Right lobe of liver (tissue), 6 donors: ENCODE data around the gene SEPTIN11. TPM values are rescaled to one million over a fixed set of nuclear protein-coding genes. Genes with fewer than 3 reads are reported as not detected.
A peak's percentile ranks its signal among the peaks of the same experiment; 100 is the strongest.

Source experiments
- ATAC-seq, 4 donors: fragments of 200-7000 bp; cut with Tn5 transposase; one replicate each; pipeline ENCODE4 v1.9.1; 2020; ENCODE audit warnings: mild to moderate bottlenecking in 4 of 4, moderate library complexity in 4 of 4
- DNase-seq, 3 donors: peaks; one replicate each; pipeline ENCODE4 v3.0.0-alpha.2; 2020
- H3K27ac ChIP-seq, 3 donors: fragments of 200-600 bp; one replicate each; pipeline ENCODE4 v1.8.0; 2022
- H3K27me3 ChIP-seq, 2 donors: fragments of 200-600 bp; one replicate each; pipeline ENCODE4 v1.8.0; 2022
- H3K36me3 ChIP-seq, 4 donors: fragments of 200-600 bp; sonication (generic) in 1 of 4; one replicate each; pipeline versions ENCODE4 v1.5.1 to v1.8.0; 2017 to 2022; ENCODE audit warnings: control low read depth in 1 of 4
- H3K4me1 ChIP-seq, 4 donors: fragments of 200-600 bp; sonication (generic) in 1 of 4; one replicate each; pipeline versions ENCODE4 v1.5.1 to v1.8.0; 2017 to 2022; ENCODE audit warnings: control low read depth in 1 of 4
- H3K4me3 ChIP-seq, 3 donors: fragments of 200-600 bp; one replicate each; pipeline ENCODE4 v1.8.0; 2022
- H3K9me3 ChIP-seq, 4 donors: fragments of 200-600 bp; sonication (generic) in 1 of 4; one replicate each; pipeline versions ENCODE4 v1.5.1 to v1.8.0; 2017 to 2022; ENCODE audit warnings: control low read depth in 1 of 4
- POLR2A ChIP-seq: fragments of 450-650 bp; IDR thresholded peaks from one replicate; pipeline ENCODE4 v1.6.1; 2017; ENCODE audit warnings: antibody characterized with exemption, mild to moderate bottlenecking
- WGBS: methylation state at CpG from one replicate; pipeline ENCODE4 v1.1.6; 2018; ENCODE audit warnings: low coverage, low lambda C conversion rate; ENCODE audit not compliant: insufficient coverage; ENCODE audit errors: missing lambda C conversion rate; 5-methylcytosine and 5-hydroxymethylcytosine counted together
- intact Hi-C, 2 donors: fragments of 100-400 bp; cut with DNase I; formaldehyde crosslinking; loops; one replicate each; pipeline versions ENCODE4 v1.11.2 to v1.14.1; 2022
- total RNA-seq, 6 experiments: library from RNA; depleted of rRNA in 2 of 6; stranded (reverse); fragments of >200 nt in 2 of 6; fragmentation: NEBNext Ultra II Directional in 3 of 6; extraction: Animal tissue kit (Norgen Biotek cat#: 25700) in 3 of 6; gene quantifications; one replicate each; pipeline versions ENCODE4 v1.1.0 to v1.2.4, GENCODE V29; 2016 to 2023
- TF ChIP-seq, protein P1 (sequence below), 4 donors: fragments of 200-600 bp in 3 of 4; fragments of 450-650 bp in 1 of 4; IDR thresholded peaks; one replicate each; pipeline versions ENCODE4 v1.5.1 to v1.8.0; 2016 to 2022; ENCODE audit warnings: antibody characterized with exemption in 4 of 4, mild to moderate bottlenecking in 2 of 4
- donor health status: DM: no; HTN: yes; CAD: no.
- donor health status: DM: no; HTN: no; CAD: no.
- donor health status: DM: no; HTN: no; CAD: no.
- donor health status: DM: no; HTN: yes; CAD: no.
- donor health status: DM: no; HTN: yes; CAD: no.

Gene SEPTIN11
- total RNA-seq, 6 experiments from 2014 or later, result 33.4 to 116 (median 41.8) TPM

DNA sequence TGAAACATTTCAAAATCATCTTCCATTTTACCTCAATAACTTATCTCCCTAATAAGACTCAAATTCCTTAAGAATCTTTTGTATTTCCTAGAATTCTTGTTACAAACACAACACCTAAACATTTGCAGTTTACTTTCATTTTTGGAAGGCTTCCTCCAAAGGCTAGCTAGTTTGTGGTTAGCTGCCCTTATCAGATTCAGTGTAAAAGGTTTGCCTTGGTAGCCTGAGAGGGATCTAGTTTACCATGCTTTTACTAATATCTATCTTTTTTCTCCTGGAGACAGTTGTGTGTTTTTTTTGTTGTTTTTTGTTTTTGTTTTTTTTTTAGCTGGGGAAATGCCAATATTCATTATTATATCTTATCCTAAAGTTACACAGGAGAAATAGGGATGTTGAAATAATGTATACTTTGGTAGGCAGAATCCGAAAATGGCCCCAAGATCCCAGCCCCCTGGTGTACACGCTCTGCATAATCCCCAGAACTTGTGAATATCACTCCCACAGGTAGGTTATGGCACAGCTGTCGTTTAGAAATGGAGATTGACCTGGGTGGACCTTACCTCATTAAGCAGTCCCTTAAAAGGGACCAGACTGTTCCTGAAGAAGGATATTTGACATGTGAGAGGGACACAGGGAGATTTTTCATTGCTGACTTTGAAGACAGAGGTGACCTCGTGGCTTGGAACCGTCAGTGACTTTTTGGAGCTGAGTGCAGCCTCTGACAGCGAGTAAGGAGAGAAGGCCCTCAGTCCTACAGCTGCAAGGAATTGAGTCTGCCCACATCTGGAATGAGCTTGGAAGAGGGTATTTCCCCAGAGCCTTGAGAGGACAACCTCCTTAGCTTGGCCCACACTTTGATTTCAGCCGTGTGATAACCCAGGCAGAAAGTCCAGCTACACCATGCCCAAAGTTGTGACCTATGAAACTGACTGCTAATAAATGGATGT, 33.4 kb downstream of the SEPTIN11 start:
- TF ChIP-seq POLR2A, result no peak
- TF ChIP-seq, protein P1, sequence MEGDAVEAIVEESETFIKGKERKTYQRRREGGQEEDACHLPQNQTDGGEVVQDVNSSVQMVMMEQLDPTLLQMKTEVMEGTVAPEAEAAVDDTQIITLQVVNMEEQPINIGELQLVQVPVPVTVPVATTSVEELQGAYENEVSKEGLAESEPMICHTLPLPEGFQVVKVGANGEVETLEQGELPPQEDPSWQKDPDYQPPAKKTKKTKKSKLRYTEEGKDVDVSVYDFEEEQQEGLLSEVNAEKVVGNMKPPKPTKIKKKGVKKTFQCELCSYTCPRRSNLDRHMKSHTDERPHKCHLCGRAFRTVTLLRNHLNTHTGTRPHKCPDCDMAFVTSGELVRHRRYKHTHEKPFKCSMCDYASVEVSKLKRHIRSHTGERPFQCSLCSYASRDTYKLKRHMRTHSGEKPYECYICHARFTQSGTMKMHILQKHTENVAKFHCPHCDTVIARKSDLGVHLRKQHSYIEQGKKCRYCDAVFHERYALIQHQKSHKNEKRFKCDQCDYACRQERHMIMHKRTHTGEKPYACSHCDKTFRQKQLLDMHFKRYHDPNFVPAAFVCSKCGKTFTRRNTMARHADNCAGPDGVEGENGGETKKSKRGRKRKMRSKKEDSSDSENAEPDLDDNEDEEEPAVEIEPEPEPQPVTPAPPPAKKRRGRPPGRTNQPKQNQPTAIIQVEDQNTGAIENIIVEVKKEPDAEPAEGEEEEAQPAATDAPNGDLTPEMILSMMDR (IDR thresholded peaks at IDR 0.05), result peak in 1 of 4 donors; percentile 9
- intact Hi-C loops, result no loop called here
- Histone ChIP-seq H3K4me3 (no peak overlapping the region), H3K4me1 (peaks cover 0 to 43% (median 10%) of the 10 kb centered on the region in 4 donors), H3K27me3 (no peaks in the 10 kb centered on the region), H3K27ac (peak overlapping the region in 1 of 3 donors; percentile 6), H3K36me3 (no peaks in the 10 kb centered on the region), H3K9me3 (no peaks in the 10 kb centered on the region)
- 75% methylated on average over 6 of the region's 7 CpGs for WGBS
- no peak for DNase-seq
- ATAC-seq, result no peak

DNA sequence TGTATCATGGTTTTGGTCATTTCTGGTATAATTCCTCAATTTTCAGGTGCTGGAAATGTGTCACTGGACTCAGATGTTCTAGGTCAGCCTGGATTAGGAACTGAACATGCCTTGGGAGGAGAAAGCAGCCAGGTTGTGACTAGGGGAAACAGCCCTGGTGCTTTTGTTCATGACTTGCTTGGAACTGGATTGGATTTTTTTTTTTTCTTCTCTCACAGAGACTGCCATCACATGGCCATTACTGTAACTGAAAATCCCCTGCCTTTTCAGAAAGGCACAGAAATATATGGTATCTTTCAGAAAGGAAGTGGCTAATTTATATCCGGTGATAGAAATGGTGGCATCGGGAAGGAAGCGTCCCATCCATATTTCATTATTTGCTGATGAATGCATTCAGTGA, 34.6 kb downstream of the SEPTIN11 start:
- DNase-seq (no peak), ATAC-seq (peak; percentile 45 to 58 (median 51))
- Histone ChIP-seq H3K4me3 (no peak overlapping the region), H3K4me1 (peaks cover 0 to 43% (median 10%) of the 10 kb centered on the region in 4 donors), H3K9me3 (no peaks in the 10 kb centered on the region), H3K27me3 (no peaks in the 10 kb centered on the region), H3K27ac (peak overlapping the region; percentile 33 to 60 (median 52)), H3K36me3 (no peaks in the 10 kb centered on the region)
- TF ChIP-seq POLR2A, result no peak
- TF ChIP-seq, protein P1 (IDR thresholded peaks at IDR 0.05), result peak; percentile 16 to 36 (median 32)
- intact Hi-C loops, result no loop called here
- 53% methylated on average over 3 of the region's 3 CpGs for WGBS

- intact Hi-C loops, result no loop called here
- ATAC-seq (peak; percentile 93 to 95 (median 94)), DNase-seq (peak in 2 of 3 donors; percentile 24 to 62)
- TF ChIP-seq, protein P1 (IDR thresholded peaks at IDR 0.05), result no peak
- TF ChIP-seq POLR2A, result peak; percentile 52
- Histone ChIP-seq H3K27me3 (no peaks in the 10 kb centered on the region), H3K27ac (peak overlapping the region; percentile 33 to 60 (median 52)), H3K9me3 (no peaks in the 10 kb centered on the region), H3K4me1 (peaks cover 0 to 43% (median 10%) of the 10 kb centered on the region in 4 donors), H3K4me3 (peak overlapping the region in 1 of 3 donors; percentile 6), H3K36me3 (no peaks in the 10 kb centered on the region)
- 6% methylated on average over 7 of the region's 7 CpGs for WGBS
Measured at GRCh38 chr4:76984788-76985211, 35.2 kb downstream of the SEPTIN11 start.

- DNase-seq (no peak), ATAC-seq (no peak)
- H3K4me1 ChIP-seq, result peaks cover 0 to 43% (median 12%) of the 10 kb centered on the region in 4 donors
- no peaks in the 10 kb centered on the region for H3K9me3 ChIP-seq
- intact Hi-C loops, result no loop called here
- no peak for TF ChIP-seq POLR2A
- TF ChIP-seq, protein P1 (IDR thresholded peaks at IDR 0.05), result no peak
- H3K4me3 ChIP-seq, result no peak overlapping the region
- H3K27ac ChIP-seq, result no peak overlapping the region
- H3K36me3 ChIP-seq, result no peaks in the 10 kb centered on the region
- WGBS, result 62% methylated on average over 4 of the region's 5 CpGs
- no peaks in the 10 kb centered on the region for H3K27me3 ChIP-seq
Measured at GRCh38 chr4:76987153-76987591, 37.6 kb downstream of the SEPTIN11 start.
